Endodermal cell (in vitro differentiated cells): ENCODE results near the gene USP53. TPM values are rescaled to one million over a fixed set of nuclear protein-coding genes. Genes with fewer than 3 reads are reported as not detected.
A peak's percentile ranks its signal among the peaks of the same experiment; 100 is the strongest.
"Not testable (repeated sequence)": the region's sequence is repeated elsewhere in the genome, so short reads cannot be mapped to it uniquely, and the experiment has no call there.

Experiments
- DNase-seq: peaks from one replicate; pipeline ENCODE4 v3.0.0-alpha.2; 2017
- H3K27ac ChIP-seq: 2 replicates; pipeline ENCODE4 v1.5.1; 2013; ENCODE audit warnings: mild to moderate bottlenecking, low read depth, low read length, moderate library complexity
- H3K27me3 ChIP-seq: 2 replicates; pipeline ENCODE4 v1.6.1; 2013; ENCODE audit warnings: mild to moderate bottlenecking, low read length, moderate library complexity; ENCODE audit not compliant: insufficient read depth, control insufficient read depth, poor library complexity, severe bottlenecking
- H3K36me3 ChIP-seq: 2 replicates; pipeline ENCODE4 v1.7.0; 2013; ENCODE audit warnings: mild to moderate bottlenecking, low read length, moderate library complexity; ENCODE audit not compliant: control insufficient read depth, insufficient read depth
- H3K4me1 ChIP-seq: one replicate; pipeline ENCODE4 v1.7.0; 2013; ENCODE audit warnings: low read length; ENCODE audit not compliant: control insufficient read depth, insufficient read depth
- H3K4me3 ChIP-seq: 2 replicates; pipeline ENCODE4 v1.5.1; 2013; ENCODE audit warnings: mild to moderate bottlenecking, low read length, moderate library complexity
- H3K9ac ChIP-seq: 2 replicates; pipeline ENCODE4 v1.6.1; 2013; ENCODE audit warnings: mild to moderate bottlenecking, low read length, moderate library complexity; ENCODE audit not compliant: poor library complexity, severe bottlenecking; ENCODE audit errors: extremely low read depth
- H3K9me3 ChIP-seq: 2 replicates; pipeline ENCODE4 v1.6.1; 2013; ENCODE audit warnings: mild to moderate bottlenecking, low read length, moderate library complexity; ENCODE audit not compliant: control insufficient read depth
- H3K27ac Mint-ChIP-seq: 2 replicates; pipeline ENCODE4 v1.8.0; 2020; ENCODE audit warnings: mixed read lengths
- H3K27me3 Mint-ChIP-seq: 2 replicates; pipeline ENCODE4 v1.8.0; 2021; ENCODE audit warnings: mild to moderate bottlenecking, mixed read lengths; ENCODE audit not compliant: insufficient read depth
- H3K36me3 Mint-ChIP-seq: 2 replicates; pipeline ENCODE4 v1.8.0; 2020; ENCODE audit warnings: low read depth, mixed read lengths
- H3K4me1 Mint-ChIP-seq: 2 replicates; pipeline ENCODE4 v1.8.0; 2020; ENCODE audit warnings: mixed read lengths
- H3K4me3 Mint-ChIP-seq: 2 replicates; pipeline ENCODE4 v1.8.0; 2020; ENCODE audit warnings: mild to moderate bottlenecking, moderate library complexity, mixed read lengths
- H3K9me3 Mint-ChIP-seq: 2 replicates; pipeline ENCODE4 v1.8.0; 2020; ENCODE audit warnings: mild to moderate bottlenecking, mixed read lengths
- CTCF ChIP-seq: fragments of 200-600 bp; sonication (generic); conservative IDR thresholded peaks from 2 replicates; pipeline ENCODE4 v1.5.0; 2021; ENCODE audit warnings: antibody characterized with exemption, mild to moderate bottlenecking
- WGBS, 2 experiments: methylation state at CpG; one replicate each; pipeline versions ENCODE4 v1.1.5 to v1.1.7; 2013; ENCODE audit warnings: missing lambda C conversion rate in 2 of 2, mixed read lengths in 1 of 2; ENCODE audit not compliant: insufficient coverage in 1 of 2, insufficient read length in 1 of 2; 5-methylcytosine and 5-hydroxymethylcytosine counted together
- total RNA-seq, 2 donors: library from RNA; stranded (reverse); fragmentation: NEBNext Ultra II Directional in 1 of 2; extraction: Animal tissue kit (Norgen Biotek cat#: 25700) in 1 of 2; gene quantifications; 2 replicates in 1 of 2; 3 replicates in 1 of 2; pipeline ENCODE4 v1.2.1, GENCODE V29; 2021

USP53 gene
- total RNA-seq, 2 donors from 2014 or later: 32.6 to 60.8 TPM

- no peak overlapping the region for H3K27ac ChIP-seq
- H3K9ac ChIP-seq: no peak overlapping the region
- no peaks in the 10 kb centered on the region for H3K27me3 ChIP-seq
- Mint-ChIP-seq H3K36me3 (peaks cover 73% of the 10 kb centered on the region), H3K27ac (no peak overlapping the region), H3K4me1 (no peaks in the 10 kb centered on the region), H3K9me3 (no peaks in the 10 kb centered on the region), H3K27me3 (no peaks in the 10 kb centered on the region), H3K4me3 (no peak overlapping the region)
- H3K9me3 ChIP-seq: no peaks in the 10 kb centered on the region
- no peak for DNase-seq
- peaks cover 93% of the 10 kb centered on the region for H3K36me3 ChIP-seq
- H3K4me1 ChIP-seq: no peaks in the 10 kb centered on the region
- 96 to 97% methylated on average over 4 of the region's 4 CpGs for WGBS, 2 experiments
- H3K4me3 ChIP-seq: no peak overlapping the region
- no peak for TF ChIP-seq CTCF
These were observed 53.6 kb downstream of the USP53 start for GRCh38 chr4:119266153-119266552.

GRCh38 chr4:119268466-119268865 lies 56.0 kb downstream of the USP53 start:
- Histone ChIP-seq H3K27me3 (no peaks in the 10 kb centered on the region), H3K4me3 (no peak overlapping the region), H3K9me3 (peaks cover 16% of the 10 kb centered on the region), H3K4me1 (no peaks in the 10 kb centered on the region), H3K9ac (no peak overlapping the region), H3K27ac (no peak overlapping the region), H3K36me3 (peaks cover 93% of the 10 kb centered on the region)
- TF ChIP-seq CTCF: no peak
- Mint-ChIP-seq H3K4me3 (no peak overlapping the region), H3K36me3 (peaks cover 86% of the 10 kb centered on the region), H3K27ac (no peak overlapping the region), H3K4me1 (no peaks in the 10 kb centered on the region), H3K27me3 (no peaks in the 10 kb centered on the region), H3K9me3 (peaks cover 7% of the 10 kb centered on the region)
- WGBS, 2 experiments: 90 to 95% methylated on average over 2 to 3 of the region's 3 CpGs
- no peak for DNase-seq

- H3K4me3 Mint-ChIP-seq: no peak overlapping the region
- TF ChIP-seq CTCF: no peak
- no peak overlapping the region for H3K27ac Mint-ChIP-seq
These were observed 59.0 kb downstream of the USP53 start for GRCh38 chr4:119271361-119272085.

GRCh38 chr4:119279541-119279940 lies 67.0 kb downstream of the USP53 start:
- not testable (repeated sequence) for H3K27me3 Mint-ChIP-seq, H3K9me3 ChIP-seq, H3K27me3 ChIP-seq, H3K27ac ChIP-seq, H3K9me3 Mint-ChIP-seq, H3K9ac ChIP-seq, DNase-seq, H3K4me1 ChIP-seq
- H3K36me3 Mint-ChIP-seq: peaks cover 19% of the 10 kb centered on the region
- 53 to 68% methylated on average over 9 to 18 of the region's 19 CpGs for WGBS, 2 experiments
- Histone ChIP-seq H3K4me3 (peak overlapping the region; percentile 59), H3K36me3 (peaks cover 43% of the 10 kb centered on the region)
- H3K4me1 Mint-ChIP-seq: peaks cover 16% of the 10 kb centered on the region
- peak overlapping the region; percentile 75 for H3K4me3 Mint-ChIP-seq
- peak overlapping the region; percentile 99 for H3K27ac Mint-ChIP-seq

More at GRCh38 chr4:119271361-119272085, 59.0 kb downstream of the USP53 start:
- Histone ChIP-seq H3K4me3 (no peak overlapping the region), H3K27me3 (no peaks in the 10 kb centered on the region), H3K27ac (no peak overlapping the region), H3K4me1 (no peaks in the 10 kb centered on the region), H3K9ac (no peak overlapping the region), H3K9me3 (peaks cover 19% of the 10 kb centered on the region), H3K36me3 (peaks cover 67% of the 10 kb centered on the region)
- H3K36me3 Mint-ChIP-seq: peaks cover 66% of the 10 kb centered on the region
- 90 to 98% methylated on average over 4 to 6 of the region's 6 CpGs for WGBS, 2 experiments
- peaks cover 13% of the 10 kb centered on the region for H3K9me3 Mint-ChIP-seq
- no peak for DNase-seq
- H3K4me1 Mint-ChIP-seq: no peaks in the 10 kb centered on the region
- no peaks in the 10 kb centered on the region for H3K27me3 Mint-ChIP-seq

- not testable (repeated sequence) for H3K9me3 ChIP-seq
- peak; percentile 54 for DNase-seq
These were observed 67.4 kb downstream of the USP53 start for GRCh38 chr4:119279945-119280344.

More at GRCh38 chr4:119279945-119280344, 67.4 kb downstream of the USP53 start:
- WGBS, 2 experiments: 82% methylated on average over 11 of the region's 12 CpGs; no CpG with 5 or more reads in 1 of the 2 experiments
- H3K27me3 Mint-ChIP-seq, H3K27ac ChIP-seq, H3K9ac ChIP-seq, H3K4me1 ChIP-seq, H3K27me3 ChIP-seq, H3K9me3 Mint-ChIP-seq: not testable (repeated sequence)
- Mint-ChIP-seq H3K27ac (peak overlapping the region; percentile 99), H3K4me1 (peaks cover 18% of the 10 kb centered on the region), H3K36me3 (peaks cover 19% of the 10 kb centered on the region), H3K4me3 (peak overlapping the region; percentile 75)
- peak overlapping the region; percentile 59 for H3K4me3 ChIP-seq
- H3K36me3 ChIP-seq: peaks cover 47% of the 10 kb centered on the region
